ENCODE data around the gene PRELID1. TPM values are rescaled to one million over a fixed set of nuclear protein-coding genes. Genes with fewer than 3 reads are reported as not detected.

Gene PRELID1
- total RNA-seq, 1 experiment from 2014 or later, result 194 TPM

GRCh38 chr5:177291735-177292134, 11.9 kb upstream of the PRELID1 start:
- ChIA-PET POLR2A (ENCODE audit: low non-redundant PET) (no interaction called here), CTCF (no interaction called here)
- no TSS peak for BruUV-seq (replicated peaks)
- Histone ChIP-seq H3K27me3 (replicated peaks; ENCODE audit: insufficient read depth, low read depth, low read length, poor library complexity) (no peaks in the 10 kb centered on the region), H3K36me3 (ENCODE audit: insufficient read depth, low read length, poor library complexity, severe bottlenecking) (peaks cover 42% of the 10 kb centered on the region), H3K27ac (ENCODE audit: low read depth, low read length, poor library complexity, severe bottlenecking) (no peak overlapping the region), H3K4me1 (ENCODE audit: insufficient read depth, low read length, poor library complexity, severe bottlenecking) (no peaks in the 10 kb centered on the region), H3K4me3 (ENCODE audit: low read depth, low read length, poor library complexity, severe bottlenecking) (no peak overlapping the region), H3K9me3 (ENCODE audit: low read depth, low read length, poor library complexity, severe bottlenecking) (no peaks in the 10 kb centered on the region)
- intact Hi-C loops (cut with micrococcal nuclease; ENCODE audit: unreplicated experiment), result no loop called here
- TF ChIP-seq, protein P1, sequence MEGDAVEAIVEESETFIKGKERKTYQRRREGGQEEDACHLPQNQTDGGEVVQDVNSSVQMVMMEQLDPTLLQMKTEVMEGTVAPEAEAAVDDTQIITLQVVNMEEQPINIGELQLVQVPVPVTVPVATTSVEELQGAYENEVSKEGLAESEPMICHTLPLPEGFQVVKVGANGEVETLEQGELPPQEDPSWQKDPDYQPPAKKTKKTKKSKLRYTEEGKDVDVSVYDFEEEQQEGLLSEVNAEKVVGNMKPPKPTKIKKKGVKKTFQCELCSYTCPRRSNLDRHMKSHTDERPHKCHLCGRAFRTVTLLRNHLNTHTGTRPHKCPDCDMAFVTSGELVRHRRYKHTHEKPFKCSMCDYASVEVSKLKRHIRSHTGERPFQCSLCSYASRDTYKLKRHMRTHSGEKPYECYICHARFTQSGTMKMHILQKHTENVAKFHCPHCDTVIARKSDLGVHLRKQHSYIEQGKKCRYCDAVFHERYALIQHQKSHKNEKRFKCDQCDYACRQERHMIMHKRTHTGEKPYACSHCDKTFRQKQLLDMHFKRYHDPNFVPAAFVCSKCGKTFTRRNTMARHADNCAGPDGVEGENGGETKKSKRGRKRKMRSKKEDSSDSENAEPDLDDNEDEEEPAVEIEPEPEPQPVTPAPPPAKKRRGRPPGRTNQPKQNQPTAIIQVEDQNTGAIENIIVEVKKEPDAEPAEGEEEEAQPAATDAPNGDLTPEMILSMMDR (conservative IDR thresholded peaks at IDR 0.05; ENCODE audit: low read depth, low read length), result no peak
- no peak for TF ChIP-seq EZH2 (IDR thresholded peaks at IDR 0.05; ENCODE audit: borderline replicate concordance, low read depth, low read length, poor library complexity, severe bottlenecking)
- DNase-seq (ENCODE audit: low spot score), result no peak

DNA sequence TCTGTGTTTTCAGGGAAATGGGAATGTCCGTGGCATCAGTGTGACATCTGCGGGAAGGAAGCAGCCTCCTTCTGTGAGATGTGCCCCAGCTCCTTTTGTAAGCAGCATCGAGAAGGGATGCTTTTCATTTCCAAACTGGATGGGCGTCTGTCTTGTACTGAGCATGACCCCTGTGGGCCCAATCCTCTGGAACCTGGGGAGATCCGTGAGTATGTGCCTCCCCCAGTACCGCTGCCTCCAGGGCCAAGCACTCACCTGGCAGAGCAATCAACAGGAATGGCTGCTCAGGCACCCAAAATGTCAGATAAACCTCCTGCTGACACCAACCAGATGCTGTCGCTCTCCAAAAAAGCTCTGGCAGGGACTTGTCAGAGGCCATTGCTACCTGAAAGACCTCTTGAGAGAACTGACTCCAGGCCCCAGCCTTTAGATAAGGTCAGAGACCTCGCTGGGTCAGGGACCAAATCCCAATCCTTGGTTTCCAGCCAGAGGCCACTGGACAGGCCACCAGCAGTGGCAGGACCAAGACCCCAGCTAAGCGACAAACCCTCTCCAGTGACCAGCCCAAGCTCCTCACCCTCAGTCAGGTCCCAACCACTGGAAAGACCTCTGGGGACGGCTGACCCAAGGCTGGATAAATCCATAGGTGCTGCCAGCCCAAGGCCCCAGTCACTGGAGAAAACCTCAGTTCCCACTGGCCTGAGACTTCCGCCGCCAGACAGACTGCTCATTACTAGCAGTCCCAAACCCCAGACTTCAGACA, 9.6 kb upstream of the PRELID1 start:
- peaks cover 34% of the 10 kb centered on the region for H3K36me3 ChIP-seq (ENCODE audit: insufficient read depth, low read length, poor library complexity, severe bottlenecking)
- CTCF ChIA-PET, result no interaction called here
- intact Hi-C loops (cut with micrococcal nuclease; ENCODE audit: unreplicated experiment), result no loop called here

GRCh38 chr5:177294632-177295031, 9.0 kb upstream of the PRELID1 start:
- Histone ChIP-seq H3K27me3 (replicated peaks; ENCODE audit: insufficient read depth, low read depth, low read length, poor library complexity) (no peaks in the 10 kb centered on the region), H3K9me3 (ENCODE audit: low read depth, low read length, poor library complexity, severe bottlenecking) (no peaks in the 10 kb centered on the region), H3K27ac (ENCODE audit: low read depth, low read length, poor library complexity, severe bottlenecking) (no peak overlapping the region), H3K4me1 (ENCODE audit: insufficient read depth, low read length, poor library complexity, severe bottlenecking) (no peaks in the 10 kb centered on the region), H3K4me3 (ENCODE audit: low read depth, low read length, poor library complexity, severe bottlenecking) (no peak overlapping the region), H3K36me3 (ENCODE audit: insufficient read depth, low read length, poor library complexity, severe bottlenecking) (peaks cover 34% of the 10 kb centered on the region)
- BruUV-seq (replicated peaks), result no TSS peak
- intact Hi-C loops (cut with micrococcal nuclease; ENCODE audit: unreplicated experiment), result no loop called here
- TF ChIP-seq, protein P1 (conservative IDR thresholded peaks at IDR 0.05; ENCODE audit: low read depth, low read length), result no peak
- no peak for TF ChIP-seq EZH2 (IDR thresholded peaks at IDR 0.05; ENCODE audit: borderline replicate concordance, low read depth, low read length, poor library complexity, severe bottlenecking)
- POLR2A ChIA-PET (ENCODE audit: low non-redundant PET), result no interaction called here
- DNase-seq (ENCODE audit: low spot score), result no peak
- CTCF ChIA-PET, result no interaction called here

More for the DNA sequence above, 9.6 kb upstream of the PRELID1 start:
- H3K4me3 ChIP-seq (ENCODE audit: low read depth, low read length, poor library complexity, severe bottlenecking), result no peak overlapping the region
- no TSS peak for BruUV-seq (replicated peaks)
- no peak for DNase-seq (ENCODE audit: low spot score)
- POLR2A ChIA-PET (ENCODE audit: low non-redundant PET), result no interaction called here
- H3K4me1 ChIP-seq (ENCODE audit: insufficient read depth, low read length, poor library complexity, severe bottlenecking), result no peaks in the 10 kb centered on the region
- no peak overlapping the region for H3K27ac ChIP-seq (ENCODE audit: low read depth, low read length, poor library complexity, severe bottlenecking)
- no peaks in the 10 kb centered on the region for H3K9me3 ChIP-seq (ENCODE audit: low read depth, low read length, poor library complexity, severe bottlenecking)
- no peak for TF ChIP-seq EZH2 (IDR thresholded peaks at IDR 0.05; ENCODE audit: borderline replicate concordance, low read depth, low read length, poor library complexity, severe bottlenecking)
- TF ChIP-seq, protein P1 (conservative IDR thresholded peaks at IDR 0.05; ENCODE audit: low read depth, low read length), result no peak
- H3K27me3 ChIP-seq (replicated peaks; ENCODE audit: insufficient read depth, low read depth, low read length, poor library complexity), result no peaks in the 10 kb centered on the region
